ENCODE results near the gene UMPS. TPM values are rescaled to one million over a fixed set of nuclear protein-coding genes. Genes with fewer than 3 reads are reported as not detected.

UMPS gene
- total and polyA plus RNA-seq, 9 of the 15 experiments (the other 6 are each of a cell fraction or from before 2014, with no cell fraction given) = 28.9 to 91.0 (median 45.9) TPM

GRCh38 chr3:124772081-124772831 is 42.0 kb downstream of the UMPS start (continued):
- peak; percentile 72 for TF ChIP-seq HNRNPLL (IDR thresholded peaks at IDR 0.05; ENCODE audit: low read depth, low read length, poor library complexity, severe bottlenecking)
- peak; percentile 56 for TF ChIP-seq JUND (IDR thresholded peaks at IDR 0.05; ENCODE audit: borderline replicate concordance, low read depth, low read length)
- TF ChIP-seq JUND (tag; IDR thresholded peaks at IDR 0.05; ENCODE audit: borderline replicate concordance, low read depth, low read length) = peak; percentile 54; the same call in 1 of the 3 replicates
- TF ChIP-seq NR4A1 (CRISPR knock-in tag; IDR thresholded peaks at IDR 0.05) = no peak
- TF ChIP-seq NR4A1 (tag; IDR thresholded peaks at IDR 0.05) = no peak
- no peak for TF ChIP-seq CHD1 (IDR thresholded peaks at IDR 0.05; ENCODE audit: low read length)
- no peak for TF ChIP-seq TAF9B (IDR thresholded peaks at IDR 0.05; ENCODE audit: partially characterized antibody)
- TF ChIP-seq ZNF584 (CRISPR knock-in tag; IDR thresholded peaks at IDR 0.05; ENCODE audit: low read depth) = peak; percentile 71; the same call in 1 of the 2 replicates
- TF ChIP-seq, protein P1, sequence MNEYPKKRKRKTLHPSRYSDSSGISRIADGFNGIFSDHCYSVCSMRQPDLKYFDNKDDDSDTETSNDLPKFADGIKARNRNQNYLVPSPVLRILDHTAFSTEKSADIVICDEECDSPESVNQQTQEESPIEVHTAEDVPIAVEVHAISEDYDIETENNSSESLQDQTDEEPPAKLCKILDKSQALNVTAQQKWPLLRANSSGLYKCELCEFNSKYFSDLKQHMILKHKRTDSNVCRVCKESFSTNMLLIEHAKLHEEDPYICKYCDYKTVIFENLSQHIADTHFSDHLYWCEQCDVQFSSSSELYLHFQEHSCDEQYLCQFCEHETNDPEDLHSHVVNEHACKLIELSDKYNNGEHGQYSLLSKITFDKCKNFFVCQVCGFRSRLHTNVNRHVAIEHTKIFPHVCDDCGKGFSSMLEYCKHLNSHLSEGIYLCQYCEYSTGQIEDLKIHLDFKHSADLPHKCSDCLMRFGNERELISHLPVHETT (CRISPR knock-in tag; conservative IDR thresholded peaks at IDR 0.05 in 1 of 2, IDR thresholded peaks at IDR 0.05 in 1 of 2) = 0 out of 4 replicates have a peak, but pooled peaks of 1 of the 2 experiments have one; percentile 42
- TF ChIP-seq KDM1A (IDR thresholded peaks at IDR 0.05) = peak; percentile 100
- TF ChIP-seq ARNT (IDR thresholded peaks at IDR 0.05) = peak in 1 of 2 experiments; percentile 66; a peak in 1 of 4 replicates
- TF ChIP-seq, protein P2, sequence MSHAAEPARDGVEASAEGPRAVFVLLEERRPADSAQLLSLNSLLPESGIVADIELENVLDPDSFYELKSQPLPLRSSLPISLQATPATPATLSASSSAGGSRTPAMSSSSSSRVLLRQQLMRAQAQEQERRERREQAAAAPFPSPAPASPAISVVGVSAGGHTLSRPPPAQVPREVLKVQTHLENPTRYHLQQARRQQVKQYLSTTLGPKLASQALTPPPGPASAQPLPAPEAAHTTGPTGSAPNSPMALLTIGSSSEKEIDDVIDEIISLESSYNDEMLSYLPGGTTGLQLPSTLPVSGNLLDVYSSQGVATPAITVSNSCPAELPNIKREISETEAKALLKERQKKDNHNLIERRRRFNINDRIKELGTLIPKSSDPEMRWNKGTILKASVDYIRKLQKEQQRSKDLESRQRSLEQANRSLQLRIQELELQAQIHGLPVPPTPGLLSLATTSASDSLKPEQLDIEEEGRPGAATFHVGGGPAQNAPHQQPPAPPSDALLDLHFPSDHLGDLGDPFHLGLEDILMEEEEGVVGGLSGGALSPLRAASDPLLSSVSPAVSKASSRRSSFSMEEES (CRISPR knock-in tag; IDR thresholded peaks at IDR 0.05) = no peak
- TF ChIP-seq ZKSCAN8 (CRISPR knock-in tag; IDR thresholded peaks at IDR 0.05) = 0 out of 2 replicates have a peak, but pooled peaks have one; percentile 68
- TF ChIP-seq SMARCE1 (IDR thresholded peaks at IDR 0.05) = peak; percentile 88; the same call in 1 of the 2 replicates
- TF ChIP-seq, protein P3, sequence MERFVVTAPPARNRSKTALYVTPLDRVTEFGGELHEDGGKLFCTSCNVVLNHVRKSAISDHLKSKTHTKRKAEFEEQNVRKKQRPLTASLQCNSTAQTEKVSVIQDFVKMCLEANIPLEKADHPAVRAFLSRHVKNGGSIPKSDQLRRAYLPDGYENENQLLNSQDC (CRISPR knock-in tag; IDR thresholded peaks at IDR 0.05) = no peak
- TF ChIP-seq FOSL1 (tag; conservative IDR thresholded peaks at IDR 0.05) = peak; percentile 55
- peak; percentile 92 for TF ChIP-seq NFE2 (IDR thresholded peaks at IDR 0.05; ENCODE audit: low read depth)
- TF ChIP-seq CSDE1 (IDR thresholded peaks at IDR 0.05) = no peak
- peak; percentile 74 for TF ChIP-seq MTA1 (IDR thresholded peaks at IDR 0.05; ENCODE audit: borderline replicate concordance)
- no peak for TF ChIP-seq KDM2B (CRISPR knock-in tag; IDR thresholded peaks at IDR 0.05)
- no peak for TF ChIP-seq ETS2 (tag; IDR thresholded peaks at IDR 0.05; ENCODE audit: borderline replicate concordance, poor library complexity, severe bottlenecking)
- peak; percentile 64 for TF ChIP-seq SMAD1 (IDR thresholded peaks at IDR 0.05; ENCODE audit: low read depth, low read length, partially characterized antibody)
- TF ChIP-seq HMGN3 (IDR thresholded peaks at IDR 0.05; ENCODE audit: borderline replicate concordance, extremely low read depth, insufficient read length, low read depth, low read length) = peak; percentile 85
- no peak for TF ChIP-seq RFX5 (IDR thresholded peaks at IDR 0.05; ENCODE audit: low read depth, low read length)
- no peak for TF ChIP-seq ZNF134 (CRISPR knock-in tag; conservative IDR thresholded peaks at IDR 0.05)
- TF ChIP-seq MAFG (tag; conservative IDR thresholded peaks at IDR 0.05) = peak; percentile 99
